ENCODE data around the gene STIM1.
A peak's percentile ranks its signal among the peaks of the same experiment; 100 is the strongest.

The STIM1 gene

DNA sequence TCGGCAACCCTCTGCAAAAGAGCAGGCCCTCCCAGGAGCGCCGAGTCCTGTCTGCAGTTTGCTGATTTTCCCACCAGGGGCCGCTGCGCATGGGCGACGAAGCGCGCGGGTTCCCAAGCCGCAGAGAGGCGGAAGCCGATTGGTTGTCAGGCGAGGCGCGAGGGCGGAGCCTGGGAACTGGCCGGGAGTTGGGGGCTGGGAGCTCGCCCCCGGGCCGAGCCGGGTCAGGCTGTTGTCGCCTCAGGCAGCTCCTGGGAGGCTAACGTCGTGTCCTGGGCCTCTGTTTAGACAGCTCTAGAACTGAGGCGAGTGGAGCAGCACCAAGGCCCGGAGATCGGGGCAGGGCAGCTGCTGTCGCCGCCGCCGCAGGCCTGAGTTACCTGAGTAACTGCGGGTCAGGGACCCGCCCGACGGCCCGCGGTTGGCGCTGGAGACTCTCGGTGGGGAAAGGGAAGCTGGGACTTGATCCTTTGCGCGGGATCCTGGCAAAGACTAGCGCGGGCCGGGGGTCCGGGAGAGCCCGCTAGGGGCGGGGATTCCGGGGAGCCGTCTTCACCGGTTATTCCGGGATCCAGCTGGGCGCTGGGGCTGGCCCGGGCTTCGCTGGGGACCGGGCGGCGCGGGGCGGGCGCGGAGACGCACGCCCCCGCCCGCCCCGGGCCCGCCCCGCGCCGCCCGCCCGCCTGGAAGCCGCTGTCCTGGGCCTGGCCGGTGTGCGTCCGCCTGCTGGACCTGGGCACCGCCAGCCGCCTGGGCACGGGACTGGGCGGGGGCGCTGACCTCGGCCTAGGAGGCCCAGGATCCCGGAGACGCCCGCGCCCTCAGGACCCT, at the start of gene STIM1:
STIM1 (plus strand) TSS at position 688 of the 831 bp plus-strand sequence. CDS start 607 bp downstream, outside the sequence.
- H3K4me1 ChIP-seq (ENCODE audit: insufficient read depth, low read length, severe bottlenecking) = peaks cover 67% of the 10 kb centered on the region
- peak within 1 kb of the TSS; percentile 85 for H3K9ac ChIP-seq (ENCODE audit: low read length)
- peak within 1 kb of the TSS; percentile 97 for H3K4me2 ChIP-seq (ENCODE audit: low read length)
- no peaks in the 10 kb centered on the region for H3K9me2 ChIP-seq (ENCODE audit: low read depth, low read length)
- no peak within 1 kb of the TSS for H2AFZ ChIP-seq (ENCODE audit: low read length)
- TF ChIP-seq, protein P1, sequence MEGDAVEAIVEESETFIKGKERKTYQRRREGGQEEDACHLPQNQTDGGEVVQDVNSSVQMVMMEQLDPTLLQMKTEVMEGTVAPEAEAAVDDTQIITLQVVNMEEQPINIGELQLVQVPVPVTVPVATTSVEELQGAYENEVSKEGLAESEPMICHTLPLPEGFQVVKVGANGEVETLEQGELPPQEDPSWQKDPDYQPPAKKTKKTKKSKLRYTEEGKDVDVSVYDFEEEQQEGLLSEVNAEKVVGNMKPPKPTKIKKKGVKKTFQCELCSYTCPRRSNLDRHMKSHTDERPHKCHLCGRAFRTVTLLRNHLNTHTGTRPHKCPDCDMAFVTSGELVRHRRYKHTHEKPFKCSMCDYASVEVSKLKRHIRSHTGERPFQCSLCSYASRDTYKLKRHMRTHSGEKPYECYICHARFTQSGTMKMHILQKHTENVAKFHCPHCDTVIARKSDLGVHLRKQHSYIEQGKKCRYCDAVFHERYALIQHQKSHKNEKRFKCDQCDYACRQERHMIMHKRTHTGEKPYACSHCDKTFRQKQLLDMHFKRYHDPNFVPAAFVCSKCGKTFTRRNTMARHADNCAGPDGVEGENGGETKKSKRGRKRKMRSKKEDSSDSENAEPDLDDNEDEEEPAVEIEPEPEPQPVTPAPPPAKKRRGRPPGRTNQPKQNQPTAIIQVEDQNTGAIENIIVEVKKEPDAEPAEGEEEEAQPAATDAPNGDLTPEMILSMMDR (IDR thresholded peaks at IDR 0.05; ENCODE audit: low read length) = peak; percentile 87
- TF ChIP-seq EZH2 (IDR thresholded peaks at IDR 0.05; ENCODE audit: borderline replicate concordance, low read length) = no peak
- no peaks in the 10 kb centered on the region for H3K9me3 ChIP-seq (ENCODE audit: low read length)
- H3K27ac ChIP-seq (ENCODE audit: low read depth, low read length, poor library complexity, severe bottlenecking) = peak within 1 kb of the TSS; percentile 96
- no peaks in the 10 kb centered on the region for H3F3A ChIP-seq (ENCODE audit: insufficient read depth, low read length)
- H3K4me3 ChIP-seq (ENCODE audit: low read depth, low read length, poor library complexity, severe bottlenecking) = peak within 1 kb of the TSS; percentile 85
- H3K79me2 ChIP-seq (ENCODE audit: insufficient read depth, low read length) = peaks cover 38% of the 10 kb centered on the region
- H3K36me3 ChIP-seq (ENCODE audit: insufficient read depth, low read length) = no peaks in the 10 kb centered on the region
- H3K27me3 ChIP-seq (ENCODE audit: insufficient read depth, low read length) = no peaks in the 10 kb centered on the region
- H4K20me1 ChIP-seq (ENCODE audit: insufficient read depth, low read length) = no peaks in the 10 kb centered on the region

DNA sequence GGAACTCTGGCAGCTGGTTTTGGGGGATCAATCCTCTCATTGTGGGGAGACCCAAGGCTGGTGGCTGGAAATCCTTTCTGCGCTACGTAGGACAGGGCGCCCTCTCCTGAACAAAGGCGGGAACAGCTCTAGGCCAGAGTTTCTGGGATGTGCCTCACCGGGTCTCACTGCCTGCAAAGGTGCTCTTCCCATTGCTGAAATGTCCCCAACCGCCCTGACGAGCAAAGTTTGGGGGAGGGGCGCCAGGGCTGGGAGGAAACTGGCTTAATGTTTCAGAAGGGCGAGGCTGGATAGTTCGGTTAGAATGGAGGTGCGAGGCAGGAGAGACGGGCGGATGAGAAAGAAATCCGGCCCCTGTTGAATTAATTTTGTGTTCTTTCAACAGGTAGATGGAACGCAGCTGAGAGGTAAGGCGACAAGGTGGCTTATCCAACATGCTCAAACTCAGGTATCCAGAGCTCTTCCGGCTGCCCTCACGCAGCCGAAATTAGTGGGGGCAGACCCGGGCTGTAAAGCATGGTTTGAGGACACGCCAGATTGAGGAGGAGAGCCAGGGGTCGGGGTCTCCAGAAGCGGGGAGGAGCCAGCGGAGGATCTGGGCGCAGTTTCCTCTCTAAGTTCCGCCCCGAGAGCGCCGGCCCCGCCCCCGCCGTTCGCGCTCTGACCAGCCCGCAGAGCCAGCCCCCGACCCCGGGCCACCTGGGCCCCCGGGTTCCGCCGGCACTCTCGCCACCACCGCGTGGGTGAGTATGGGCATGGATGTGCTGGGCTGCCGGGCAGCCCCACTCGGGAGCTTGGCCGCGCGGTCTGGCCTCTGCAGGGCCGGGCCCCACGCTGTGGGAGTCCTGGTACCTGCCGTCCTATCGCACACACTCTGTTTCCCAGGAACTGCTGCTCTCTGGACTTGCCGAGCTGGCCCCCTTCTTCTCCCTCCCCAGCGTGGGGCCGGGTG, 47.3 kb upstream of the STIM1 start, which contains the start of gene PGAP2:
PGAP2 (plus strand) TSS at position 652 of the 952 bp plus-strand sequence. CDS start 2,700 bp downstream, outside the sequence.
- Histone ChIP-seq H3K4me2 (ENCODE audit: low read length) (peak within 1 kb of the TSS; percentile 81), H3K36me3 (ENCODE audit: insufficient read depth, low read length) (peaks cover 7% of the 10 kb centered on the region; the same call in 1 of the 2 replicates), H3K9me2 (ENCODE audit: low read depth, low read length) (no peaks in the 10 kb centered on the region), H3F3A (ENCODE audit: insufficient read depth, low read length) (no peaks in the 10 kb centered on the region), H3K27me3 (ENCODE audit: insufficient read depth, low read length) (no peaks in the 10 kb centered on the region), H3K4me1 (ENCODE audit: insufficient read depth, low read length, severe bottlenecking) (peaks cover 5% of the 10 kb centered on the region), H3K79me2 (ENCODE audit: insufficient read depth, low read length) (no peaks in the 10 kb centered on the region), H3K27ac (ENCODE audit: low read depth, low read length, poor library complexity, severe bottlenecking) (peak within 1 kb of the TSS; percentile 30), H3K4me3 (ENCODE audit: low read depth, low read length, poor library complexity, severe bottlenecking) (peak within 1 kb of the TSS; percentile 70), H3K9ac (ENCODE audit: low read length) (peak within 1 kb of the TSS; percentile 68), H4K20me1 (ENCODE audit: insufficient read depth, low read length) (no peaks in the 10 kb centered on the region), H3K9me3 (ENCODE audit: low read length) (no peaks in the 10 kb centered on the region), H2AFZ (ENCODE audit: low read length) (no peak within 1 kb of the TSS)
- TF ChIP-seq EZH2 (IDR thresholded peaks at IDR 0.05; ENCODE audit: borderline replicate concordance, low read length) = no peak
- TF ChIP-seq, protein P1 (IDR thresholded peaks at IDR 0.05; ENCODE audit: low read length) = peak; percentile 70

DNA sequence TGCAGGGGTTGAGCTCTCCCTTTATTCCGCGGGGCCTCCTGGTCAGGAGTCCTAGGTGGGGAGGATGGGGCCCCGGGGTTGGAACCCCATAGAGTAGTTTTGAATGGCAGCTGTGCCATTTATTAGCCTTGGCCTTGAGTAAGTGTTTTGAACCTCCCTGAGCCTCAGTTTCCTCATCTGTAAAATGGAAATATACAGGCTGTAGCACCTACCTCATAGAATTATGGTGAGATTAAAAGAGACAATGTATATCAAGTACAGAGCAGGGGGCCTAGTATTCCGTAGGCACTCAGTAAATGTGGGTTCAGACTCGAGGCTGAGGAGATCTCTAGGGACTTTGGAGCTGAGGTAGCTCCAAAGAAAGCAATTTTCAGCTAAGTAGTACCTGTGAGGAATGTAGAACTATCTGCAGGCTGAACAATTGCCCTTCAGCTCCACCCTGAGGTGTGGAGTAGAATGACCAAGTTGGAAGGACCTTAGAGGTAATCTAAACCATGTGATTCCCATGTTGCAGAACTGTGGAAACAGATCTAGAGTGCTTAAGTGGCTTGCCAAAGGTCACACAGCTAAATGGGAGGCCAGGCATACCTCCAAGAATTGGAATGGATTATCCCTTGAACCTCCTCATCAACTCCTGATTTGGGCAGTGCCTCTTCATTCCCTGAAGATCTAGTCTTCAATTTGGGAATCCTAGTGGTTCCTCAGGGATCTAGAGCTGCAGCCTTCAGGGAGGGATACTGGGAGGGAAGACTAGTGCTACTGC, 46.4 kb upstream of the STIM1 start:
- TF ChIP-seq EZH2 (IDR thresholded peaks at IDR 0.05; ENCODE audit: borderline replicate concordance, low read length) = no peak
- TF ChIP-seq, protein P1 (IDR thresholded peaks at IDR 0.05; ENCODE audit: low read length) = peak; percentile 75
- Histone ChIP-seq H3K4me2 (ENCODE audit: low read length) (peak overlapping the region; percentile 81), H3K27ac (ENCODE audit: low read depth, low read length, poor library complexity, severe bottlenecking) (peak overlapping the region; percentile 4), H3K4me3 (ENCODE audit: low read depth, low read length, poor library complexity, severe bottlenecking) (peak overlapping the region; percentile 70), H3K27me3 (ENCODE audit: insufficient read depth, low read length) (no peaks in the 10 kb centered on the region), H4K20me1 (ENCODE audit: insufficient read depth, low read length) (no peaks in the 10 kb centered on the region), H3K9me2 (ENCODE audit: low read depth, low read length) (no peaks in the 10 kb centered on the region), H2AFZ (ENCODE audit: low read length) (no peak overlapping the region), H3K36me3 (ENCODE audit: insufficient read depth, low read length) (peaks cover 7% of the 10 kb centered on the region; the same call in 1 of the 2 replicates), H3F3A (ENCODE audit: insufficient read depth, low read length) (no peaks in the 10 kb centered on the region), H3K9me3 (ENCODE audit: low read length) (no peaks in the 10 kb centered on the region), H3K4me1 (ENCODE audit: insufficient read depth, low read length, severe bottlenecking) (peaks cover 5% of the 10 kb centered on the region), H3K79me2 (ENCODE audit: insufficient read depth, low read length) (no peaks in the 10 kb centered on the region), H3K9ac (ENCODE audit: low read length) (peak overlapping the region; percentile 68)

Data from OCI-LY1 (cell line).